ENCODE measurements around the gene KRTAP4-2. TPM values are rescaled to one million over a fixed set of nuclear protein-coding genes. Genes with fewer than 3 reads are reported as not detected.
"Not testable (repeated sequence)": the region's sequence is repeated elsewhere in the genome, so short reads cannot be mapped to it uniquely, and the experiment has no call there.

The KRTAP4-2 gene
- not detected for polyA plus RNA-seq (ENCODE audit: insufficient read length)

DNA sequence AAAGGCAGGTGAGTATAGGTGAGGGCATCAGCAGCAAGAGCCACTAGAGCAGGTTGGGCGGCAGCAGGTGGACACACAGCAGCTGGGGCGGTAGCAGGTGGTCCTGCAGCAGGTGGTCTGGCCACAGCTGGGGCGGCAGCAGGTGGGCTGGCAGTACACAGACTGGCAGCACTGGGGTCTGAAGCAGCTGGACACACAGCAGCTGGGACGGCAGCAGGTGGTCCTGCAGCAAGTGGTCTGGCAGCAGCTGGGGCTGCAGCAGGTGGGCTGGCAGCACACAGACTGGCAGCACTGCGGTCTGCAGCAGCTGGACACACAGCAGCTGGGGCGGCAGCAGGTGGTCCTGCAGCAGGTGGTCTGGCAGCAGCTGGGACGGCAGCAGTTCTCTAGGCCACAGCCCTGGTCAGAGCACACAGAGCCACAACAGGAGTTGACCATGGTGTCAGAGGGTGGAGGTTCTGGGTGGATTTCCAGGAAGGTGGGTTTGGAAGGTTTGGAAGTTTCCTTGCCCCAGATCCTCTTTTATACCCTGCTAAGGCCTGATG lies at the start of gene KRTAP4-2:
Gene KRTAP4-2 (minus strand): TSS at position 495 of the 545 bp plus-strand sequence. CDS start 57 bp downstream, at position 438.
- DNase-seq (ENCODE audit: low read depth), result no peak

DNA sequence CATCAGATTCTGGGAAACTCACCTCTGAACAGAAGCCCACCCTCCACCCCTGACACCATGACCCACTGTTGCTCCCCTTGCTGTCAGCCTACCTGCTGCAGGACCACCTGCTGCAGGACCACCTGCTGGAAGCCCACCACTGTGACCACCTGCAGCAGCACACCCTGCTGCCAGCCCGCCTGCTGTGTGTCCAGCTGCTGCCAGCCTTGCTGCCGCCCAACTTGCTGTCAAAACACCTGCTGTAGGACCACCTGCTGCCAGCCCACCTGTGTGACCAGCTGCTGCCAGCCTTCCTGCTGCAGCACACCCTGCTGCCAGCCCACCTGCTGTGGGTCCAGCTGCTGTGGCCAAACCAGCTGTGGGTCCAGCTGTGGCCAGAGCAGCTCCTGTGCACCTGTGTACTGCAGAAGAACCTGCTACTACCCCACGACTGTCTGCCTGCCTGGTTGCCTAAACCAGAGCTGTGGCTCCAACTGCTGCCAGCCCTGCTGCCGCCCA lies 48.6 kb upstream of the KRTAP4-2 start, which contains the start of gene KRTAP9-2:
Gene KRTAP9-2 (plus strand): TSS at position 51 of the 498 bp plus-strand sequence. CDS start 7 bp downstream, at position 58.
- DNase-seq (ENCODE audit: low read depth), result not testable (repeated sequence)

DNA sequence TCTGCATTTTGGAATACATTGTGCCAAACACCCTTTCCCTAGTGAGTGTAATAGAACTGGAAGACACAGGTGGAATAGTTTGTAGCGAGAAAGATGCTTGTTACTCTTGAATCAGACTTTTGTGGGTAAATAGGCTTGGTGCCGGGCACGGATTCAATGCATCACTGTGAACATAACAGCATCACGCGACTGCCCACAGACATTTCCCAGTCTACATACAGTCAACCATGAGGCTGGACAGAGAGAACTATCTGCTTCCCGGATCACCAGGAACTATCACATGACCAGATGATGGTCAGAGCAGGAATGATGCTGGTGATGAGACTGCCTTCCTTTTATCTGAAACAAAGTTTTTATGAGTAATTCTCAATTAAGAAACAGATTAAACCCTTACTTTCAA lies 48.0 kb upstream of the KRTAP4-2 start:
- DNase-seq (ENCODE audit: low read depth), result no peak

DNA sequence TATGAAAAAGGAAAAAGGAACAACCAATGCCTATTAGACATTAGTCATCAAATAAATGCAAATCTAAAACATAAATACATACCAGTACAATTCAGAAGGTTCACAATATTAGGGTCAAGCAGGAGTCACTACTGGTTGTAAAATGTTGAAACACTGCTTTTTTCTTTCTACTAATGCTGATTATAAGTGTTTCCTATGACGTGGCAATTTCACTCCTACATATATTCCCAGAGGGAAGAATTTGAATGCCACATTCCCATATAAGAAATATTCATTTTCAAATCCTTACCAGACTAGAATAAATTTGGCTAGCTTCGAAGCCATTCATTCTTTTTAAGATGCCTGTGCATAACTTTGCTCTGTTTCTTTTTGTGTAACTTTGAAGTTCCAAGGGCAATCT lies 45.8 kb upstream of the KRTAP4-2 start:
- DNase-seq (ENCODE audit: low read depth), result no peak

DNA sequence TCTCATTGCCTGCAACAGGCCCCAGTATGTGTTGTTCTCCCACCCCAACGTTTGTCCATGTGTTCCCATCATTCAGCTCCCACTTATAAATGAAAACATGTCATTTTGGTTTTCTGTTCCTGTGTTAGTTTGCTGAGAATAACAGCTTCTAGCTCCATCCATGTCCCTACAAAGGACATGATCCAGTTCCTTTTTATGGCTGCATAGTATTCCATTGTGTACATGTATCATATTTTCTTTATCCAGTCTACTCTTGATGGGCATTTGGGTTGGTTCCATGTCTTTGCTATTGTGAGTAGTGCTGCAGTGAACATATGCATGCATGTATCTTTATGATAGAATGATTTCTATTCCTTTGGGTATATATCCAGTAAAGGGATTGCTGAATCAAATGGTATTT lies 37.7 kb upstream of the KRTAP4-2 start:
- no peak for DNase-seq (ENCODE audit: low read depth)

DNA sequence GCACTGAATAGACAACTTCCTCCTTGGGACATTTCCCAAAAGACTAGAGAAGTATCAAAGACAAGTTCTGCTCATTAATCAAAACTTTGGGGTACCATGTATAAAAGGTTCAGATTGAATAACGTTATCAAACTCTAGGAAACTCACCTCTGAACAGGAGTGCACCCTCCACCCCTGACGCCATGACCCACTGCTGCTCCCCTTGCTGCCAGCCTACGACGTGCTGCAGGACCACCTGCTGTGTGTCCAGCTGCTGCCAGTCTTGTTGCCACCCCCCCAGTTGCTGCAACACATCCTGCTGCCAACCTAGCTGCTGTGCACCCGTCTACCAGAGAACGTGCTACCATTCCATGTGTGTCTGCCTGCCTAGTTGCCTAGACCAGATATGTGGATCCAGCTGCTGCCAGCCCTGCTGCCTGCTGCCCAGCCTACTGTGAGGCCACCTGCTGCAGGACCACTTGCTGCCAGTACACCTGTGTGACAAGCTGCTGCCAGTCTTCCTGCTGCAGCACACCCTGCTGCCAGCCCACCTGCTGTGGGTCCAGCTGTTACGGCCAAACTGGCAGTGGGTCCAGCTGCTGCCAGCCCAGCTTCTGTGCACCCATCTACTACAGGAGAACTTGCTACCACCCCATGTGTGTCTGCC lies 34.6 kb upstream of the KRTAP4-2 start:
- no peak for DNase-seq (ENCODE audit: low read depth)

DNA sequence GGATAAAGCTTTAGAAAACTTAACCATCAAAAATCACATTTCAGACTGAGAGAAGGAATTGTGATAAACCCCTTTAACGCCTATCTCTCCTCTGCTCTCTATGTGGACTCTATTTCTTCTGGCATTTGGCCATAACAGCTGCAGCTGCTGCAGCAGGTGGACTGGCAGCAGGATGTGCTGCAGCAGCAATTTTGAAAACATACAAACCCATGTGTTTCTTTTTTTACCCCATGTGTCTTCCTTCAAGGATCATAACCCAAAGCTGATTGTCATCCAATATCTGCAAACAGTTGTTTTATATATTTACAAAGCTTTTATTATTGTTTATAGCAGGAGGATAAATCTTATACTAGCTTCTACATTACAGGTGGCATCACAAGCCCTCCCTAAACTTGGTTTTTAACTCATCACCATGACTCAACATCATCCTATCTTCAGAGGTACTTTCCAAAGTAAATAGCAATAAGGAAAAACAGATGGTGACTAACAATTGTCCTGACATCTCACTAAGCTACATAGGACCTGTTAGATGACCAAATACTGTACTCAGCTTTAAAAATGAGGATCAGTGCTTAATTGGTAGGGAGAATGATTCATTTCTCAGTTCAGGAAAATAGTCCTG lies 33.9 kb upstream of the KRTAP4-2 start:
- no peak for DNase-seq (ENCODE audit: low read depth)

DNA sequence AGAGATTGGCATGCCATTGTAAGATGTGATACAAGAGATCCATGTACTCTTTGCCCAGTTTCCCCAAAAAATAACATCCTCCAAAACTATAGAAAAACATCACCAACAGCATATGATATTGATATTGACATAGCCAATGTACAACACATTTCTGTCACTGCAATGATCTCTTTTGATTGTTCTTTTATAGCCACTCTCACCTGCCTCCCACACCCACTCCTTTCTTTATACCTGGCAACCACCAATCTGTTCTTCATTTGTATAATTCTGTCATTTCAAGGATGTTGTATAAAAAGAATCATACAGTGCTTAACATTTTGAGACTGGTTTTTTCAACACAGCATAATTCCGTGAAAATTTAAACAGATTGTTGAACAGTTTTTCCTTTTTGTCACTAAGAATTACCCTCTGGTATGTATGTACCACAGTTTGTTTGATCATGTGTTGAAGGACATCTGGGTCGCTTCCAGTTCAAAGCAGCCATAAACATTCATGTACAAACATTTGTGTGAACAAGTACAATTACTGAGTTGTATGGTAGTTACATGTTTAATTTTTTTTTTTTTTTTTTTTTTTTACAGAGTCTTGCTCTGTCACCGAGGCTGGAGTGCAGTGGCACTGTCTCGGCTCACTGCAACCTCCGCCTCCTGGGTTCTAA lies 21.5 kb upstream of the KRTAP4-2 start:
- DNase-seq (ENCODE audit: low read depth), result no peak

DNA sequence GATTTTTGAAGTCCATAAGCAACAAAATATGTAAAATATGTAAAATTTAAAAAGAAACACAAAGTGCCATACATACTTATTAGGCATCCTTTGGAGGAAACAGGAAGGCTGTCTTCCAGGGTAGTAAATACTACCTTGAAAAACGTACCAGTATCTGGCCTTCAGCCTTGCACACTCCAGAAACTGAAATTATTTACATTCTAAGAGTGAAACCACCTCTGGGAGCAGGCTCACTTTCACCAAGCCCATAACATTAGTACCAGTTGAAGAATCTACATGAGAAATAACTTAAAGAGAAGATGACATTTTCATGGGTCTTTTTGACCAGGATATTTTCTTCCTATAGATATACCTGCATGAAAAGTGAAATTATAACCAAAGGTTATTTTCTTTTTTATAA lies 18.0 kb upstream of the KRTAP4-2 start:
- DNase-seq (ENCODE audit: low read depth), result no peak

DNA sequence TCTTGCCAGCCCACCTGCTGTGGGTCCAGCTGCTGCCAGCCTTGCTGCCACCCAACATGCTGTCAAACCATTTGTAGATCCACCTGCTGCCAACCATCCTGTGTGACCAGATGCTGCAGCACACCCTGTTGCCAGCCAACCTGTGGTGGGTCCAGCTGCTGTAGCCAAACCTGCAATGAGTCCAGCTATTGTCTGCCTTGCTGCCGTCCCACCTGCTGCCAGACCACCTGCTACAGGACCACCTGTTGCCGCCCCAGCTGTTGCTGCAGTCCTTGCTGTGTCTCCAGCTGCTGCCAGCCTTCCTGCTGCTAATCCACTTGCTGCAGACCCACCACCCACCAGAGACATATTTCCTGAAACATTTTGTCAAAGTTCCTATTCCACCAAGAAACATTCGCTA lies 12.3 kb upstream of the KRTAP4-2 start:
- DNase-seq (ENCODE audit: low read depth), result no peak

DNA sequence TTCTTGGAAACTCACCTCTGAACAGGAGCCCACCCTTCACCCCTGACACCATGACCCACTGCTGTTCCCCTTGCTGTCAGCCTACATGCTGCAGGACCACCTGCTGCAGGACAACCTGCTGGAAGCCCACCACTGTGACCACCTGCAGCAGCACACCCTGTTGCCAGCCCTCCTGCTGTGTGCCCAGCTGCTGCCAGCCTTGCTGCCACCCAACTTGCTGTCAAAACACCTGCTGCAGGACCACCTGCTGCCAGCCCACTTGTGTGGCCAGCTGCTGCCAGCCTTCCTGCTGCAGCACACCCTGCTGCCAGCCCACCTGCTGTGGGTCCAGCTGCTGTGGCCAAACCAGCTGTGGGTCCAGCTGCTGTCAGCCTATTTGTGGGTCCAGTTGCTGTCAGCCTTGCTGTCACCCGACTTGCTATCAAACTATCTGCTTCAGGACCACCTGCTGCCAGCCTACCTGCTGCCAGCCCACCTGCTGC lies 11.9 kb upstream of the KRTAP4-2 start, which contains the start of gene KRTAP9-1:
Gene KRTAP9-1 (plus strand): TSS at position 51 of the 482 bp plus-strand sequence. CDS start 0 bp downstream, at position 51.
- not testable (repeated sequence) for DNase-seq (ENCODE audit: low read depth)

DNA sequence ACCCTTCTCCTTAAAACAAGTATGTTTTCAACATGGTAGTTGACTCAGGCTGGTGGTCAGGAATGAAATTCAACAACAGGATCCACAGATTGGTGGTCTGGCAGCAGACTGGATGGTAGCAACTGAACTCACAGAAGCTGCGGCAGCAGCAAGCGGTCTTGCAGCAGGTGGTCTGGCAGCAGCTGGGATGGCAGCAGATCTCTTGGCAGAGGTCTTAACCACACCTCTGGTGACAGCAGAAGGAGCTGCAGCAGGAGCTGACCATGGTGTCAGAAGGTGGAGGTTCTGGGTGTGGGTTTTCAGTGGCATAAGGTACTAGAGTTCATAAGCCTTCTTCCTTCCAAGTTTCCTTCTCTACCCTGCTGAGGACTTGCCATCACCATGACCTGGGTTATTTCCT lies 8.9 kb upstream of the KRTAP4-2 start:
- no peak for DNase-seq (ENCODE audit: low read depth)

DNA sequence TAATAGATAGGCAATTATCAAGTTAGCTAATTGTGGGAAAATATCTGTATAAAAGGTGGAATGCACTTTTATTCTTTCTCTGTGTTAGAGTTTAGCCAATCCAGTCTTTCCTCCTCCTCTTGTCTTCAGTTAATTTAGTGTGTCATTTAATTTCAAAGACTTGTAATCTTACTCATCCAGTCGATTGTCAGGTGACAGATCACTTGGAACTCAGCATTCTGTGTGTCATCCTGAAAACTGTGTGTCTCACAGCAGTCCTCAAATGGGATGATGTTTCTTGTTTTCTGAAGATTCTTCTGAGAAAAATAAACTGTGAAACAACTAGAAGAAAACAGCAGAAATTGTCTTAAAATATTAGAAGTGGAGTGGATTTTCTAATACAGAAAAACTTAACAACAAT lies 7.0 kb upstream of the KRTAP4-2 start:
- DNase-seq (ENCODE audit: low read depth), result no peak

DNA sequence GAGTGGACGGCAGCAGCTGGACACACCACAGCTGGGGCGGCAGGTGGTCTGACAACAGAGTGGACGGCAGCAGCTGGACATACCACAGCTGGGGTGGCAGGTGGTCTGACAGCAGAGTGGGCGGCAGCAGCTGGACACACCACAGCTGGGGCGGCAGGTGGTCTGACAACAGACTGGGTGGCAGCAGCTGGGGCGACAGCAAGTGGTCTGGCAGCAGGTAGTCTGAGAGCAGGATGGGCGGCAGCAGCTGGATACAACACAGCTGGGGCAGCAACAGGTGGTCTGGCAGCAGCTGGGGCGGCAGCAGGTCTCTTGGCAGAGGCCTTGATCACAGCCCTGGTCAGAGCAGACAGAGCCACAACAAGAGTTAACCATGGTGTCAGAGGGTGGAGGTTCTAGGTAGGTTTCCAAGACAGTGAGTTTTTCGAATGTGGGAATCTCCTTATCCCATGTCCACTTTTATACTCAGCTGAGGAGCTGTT lies 6.5 kb upstream of the KRTAP4-2 start, which contains the start of gene KRTAP4-1:
Gene KRTAP4-1 (minus strand): TSS at position 432 of the 482 bp plus-strand sequence. CDS start 57 bp downstream, at position 375.
- DNase-seq (ENCODE audit: low read depth), result no peak

DNA sequence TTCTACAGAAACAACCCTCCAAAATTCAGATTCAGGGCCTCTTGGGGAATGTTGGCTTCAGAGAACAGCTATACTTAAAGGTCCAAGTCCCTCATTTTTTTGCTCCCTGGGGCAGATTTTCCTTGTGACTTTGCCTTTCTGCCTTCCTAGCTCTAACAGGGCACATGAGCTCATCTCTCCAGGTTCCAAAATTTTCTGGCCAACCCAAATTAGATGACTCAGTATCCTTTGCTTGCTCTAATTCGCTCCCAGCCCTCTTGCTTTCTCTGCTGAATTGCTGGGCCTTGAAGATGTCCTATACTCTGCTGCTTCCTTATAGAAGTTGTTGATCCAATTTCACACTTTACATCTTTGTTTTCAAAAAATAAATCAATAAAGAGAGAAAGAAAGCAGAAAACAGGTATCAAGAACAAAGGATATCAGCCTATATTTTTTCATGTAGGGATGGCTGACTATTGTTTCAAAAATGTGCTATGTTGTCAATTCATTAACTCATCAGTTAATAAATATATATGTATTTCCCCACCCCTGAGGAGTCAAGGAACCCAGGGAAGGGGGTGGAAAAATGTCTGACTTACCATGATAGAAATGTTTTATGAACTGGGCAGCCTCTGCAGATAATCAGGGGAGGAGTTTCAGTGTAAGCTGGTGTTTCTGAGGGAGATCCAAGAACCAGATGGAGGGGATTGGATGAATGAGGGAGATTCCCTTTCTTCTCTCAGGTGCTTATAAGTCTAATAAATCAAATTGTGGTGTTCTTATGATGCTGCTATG lies 1.0 kb upstream of the KRTAP4-2 start:
- no peak for DNase-seq (ENCODE audit: low read depth)

DNA sequence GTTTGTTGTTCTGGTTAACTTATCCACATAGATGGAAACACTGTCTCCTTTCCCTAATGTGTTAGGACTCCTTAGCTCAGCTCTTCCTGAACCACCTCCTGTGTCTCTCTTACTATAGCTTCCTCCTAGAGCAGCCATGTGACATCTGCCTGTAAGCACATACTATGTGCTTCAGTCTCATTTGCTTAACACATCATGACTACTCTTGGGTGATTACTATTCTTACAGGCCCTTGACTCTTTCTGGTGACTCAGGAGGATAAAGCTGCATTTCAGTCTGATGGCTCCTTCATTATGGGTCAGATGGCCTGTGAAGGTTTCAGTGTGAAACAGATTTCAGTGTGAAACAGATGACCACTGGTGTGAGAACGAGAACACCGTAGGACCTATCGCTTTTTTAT lies 320 bp upstream of the KRTAP4-2 start:
- no peak for DNase-seq (ENCODE audit: low read depth)

DNA sequence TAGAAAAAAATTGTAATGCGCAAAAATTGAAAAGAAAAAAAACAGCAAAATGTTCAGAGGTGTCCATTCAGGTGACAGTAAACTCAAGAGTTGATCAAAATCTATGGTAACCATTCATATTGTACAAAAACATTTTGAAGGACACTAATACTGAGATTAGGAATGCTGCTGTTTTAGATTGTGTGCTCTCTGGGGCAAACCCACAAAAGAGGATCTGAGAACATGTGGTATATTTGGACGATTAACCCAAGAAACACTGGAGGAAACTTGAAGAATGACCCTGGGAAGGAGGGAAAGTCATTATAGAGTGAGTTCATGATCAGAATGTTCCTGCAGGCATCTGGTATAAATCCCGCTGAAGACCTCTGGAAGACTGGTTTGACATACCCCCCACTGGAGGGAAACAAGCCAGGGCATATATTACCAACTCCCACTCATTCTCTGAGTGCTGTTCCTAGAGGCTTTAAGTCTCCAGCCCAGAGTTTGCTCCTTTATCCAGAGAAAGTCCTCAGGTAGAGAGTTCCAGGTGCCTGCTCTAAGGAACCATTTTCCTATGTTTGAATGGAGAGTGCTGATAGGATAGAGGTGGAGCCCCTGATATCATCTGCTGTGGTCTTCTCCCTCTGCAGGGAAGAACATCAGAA lies 1.2 kb downstream of the KRTAP4-2 start:
- DNase-seq (ENCODE audit: low read depth), result no peak

DNA sequence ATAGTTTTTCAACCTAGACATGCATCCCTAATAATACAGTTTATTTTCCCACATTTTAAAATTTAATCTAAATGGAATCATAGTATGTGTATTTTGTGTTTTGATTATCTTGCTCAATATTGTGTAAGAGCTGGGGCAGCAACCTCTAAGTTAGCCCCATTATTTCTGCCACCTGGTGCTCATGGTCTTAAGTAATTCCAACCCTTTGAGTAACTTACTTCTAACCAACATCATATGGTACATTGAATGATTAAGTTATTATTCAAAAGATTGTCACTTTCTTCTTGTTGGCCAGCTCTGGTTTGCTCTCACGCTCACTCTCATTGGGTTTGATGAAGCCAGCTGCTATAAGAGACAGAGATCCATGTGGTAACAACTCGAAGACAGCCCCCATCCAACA lies 6.1 kb downstream of the KRTAP4-2 start:
- no peak for DNase-seq (ENCODE audit: low read depth)

DNA sequence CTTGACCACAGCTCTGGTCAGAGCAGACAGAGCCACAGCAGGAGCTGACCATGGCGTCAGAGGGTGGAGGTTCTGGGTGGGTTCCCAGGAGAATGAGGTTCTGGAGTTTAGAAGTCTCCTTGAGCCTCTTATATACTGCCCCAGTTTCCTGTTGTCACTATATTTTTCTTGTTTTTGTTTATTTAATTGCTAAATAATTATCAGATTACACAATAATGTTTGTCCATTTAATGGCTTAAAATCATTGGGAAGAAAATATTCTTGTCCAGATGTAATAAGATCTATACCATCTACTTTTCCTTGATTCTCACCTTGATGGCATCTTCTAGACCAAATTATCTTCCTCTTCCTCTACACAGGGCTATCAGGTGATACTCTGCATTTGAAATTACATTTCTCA lies 9.9 kb downstream of the KRTAP4-2 start, which contains the start of gene KRTAP4-3:
Gene KRTAP4-3 (minus strand): TSS at position 101 of the 400 bp plus-strand sequence. CDS start 49 bp downstream, at position 52.
- no peak for DNase-seq (ENCODE audit: low read depth)

DNA sequence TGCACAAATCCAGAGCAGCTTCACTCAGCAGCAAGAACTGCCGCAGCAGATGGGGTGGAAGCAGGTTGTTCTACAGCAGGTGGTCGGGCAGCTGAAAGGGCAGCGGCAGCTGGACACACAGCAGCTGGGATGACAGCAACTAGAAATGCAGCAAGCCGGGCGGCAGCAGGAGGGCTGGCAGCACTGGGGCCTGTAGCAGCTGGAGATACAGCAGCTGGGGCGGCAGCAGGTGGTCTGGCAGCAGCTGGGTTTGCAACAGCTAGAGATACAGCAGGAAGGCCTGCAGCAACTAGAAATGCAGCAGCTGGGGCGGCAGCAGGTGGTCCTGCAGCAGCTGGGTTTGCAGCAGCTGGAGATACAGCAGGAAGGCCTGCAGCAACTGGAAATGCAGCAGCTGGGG lies 10.5 kb downstream of the KRTAP4-2 start:
- DNase-seq (ENCODE audit: low read depth), result no peak

Data from forelimb muscle (tissue), 1 donor.